ENCODE measurements around the gene ATP2A1.

GRCh38 chr16:28877655-28878000 lies 660 bp upstream of the ATP2A1 start:
- TF ChIP-seq CTCF (IDR thresholded peaks at IDR 0.05; ENCODE audit: low read depth, low read length) (no peak), POLR2A (IDR thresholded peaks at IDR 0.05; ENCODE audit: extremely low read depth, insufficient read length) (no peak), MAX (IDR thresholded peaks at IDR 0.05; ENCODE audit: low read depth, low read length) (no peak), MYC (IDR thresholded peaks at IDR 0.05; ENCODE audit: low read depth, low read length) (no peak)
